H1 (cell line): ENCODE results near the gene PRPH2. TPM values are rescaled to one million over a fixed set of nuclear protein-coding genes. Genes with fewer than 3 reads are reported as not detected.

ENCODE experiments used
- CTCF ChIA-PET: fragments of 300-600 bp; sonication (Branson Sonifier 250); formaldehyde crosslinking; loops from one replicate; lab custom pipeline; 2021; ENCODE audit not compliant: partially characterized antibody; lab: Charles Lee
- POLR2A ChIA-PET: fragments of 300-600 bp; sonication (Branson Sonifier 250); formaldehyde crosslinking; loops from one replicate; lab custom pipeline; 2021; ENCODE audit warnings: inconsistent platforms; ENCODE audit not compliant: partially characterized antibody; lab: Charles Lee
- DNase-seq, 2 experiments: peaks; one replicate each; pipeline versions ENCODE4 v3.0.0 to v3.0.0-alpha.2; 2010 to 2022; ENCODE audit warnings: low spot score in 2 of 2, low read depth in 1 of 2, mixed read lengths in 1 of 2
- FAIRE-seq: peaks from 2 replicates; lab custom pipeline; 2011; peaks lifted over from hg19 to GRCh38; lab: Jason Lieb, UNC
- H2AFZ ChIP-seq: 2 replicates; pipeline ENCODE4 v1.8.1; 2012; ENCODE audit warnings: low read length, inconsistent platforms
- H2AK5ac ChIP-seq: 2 replicates; pipeline ENCODE4 v1.6.1; 2013; ENCODE audit warnings: low read depth, low read length
- H2BK120ac ChIP-seq: replicated peaks from 2 replicates; pipeline ENCODE3; 2013; ENCODE audit warnings: low read depth, low read length, inconsistent platforms
- H2BK12ac ChIP-seq: 2 replicates; pipeline ENCODE4 v1.6.1; 2013; ENCODE audit warnings: low read depth, low read length
- H2BK15ac ChIP-seq: 2 replicates; pipeline ENCODE4 v1.6.1; 2013; ENCODE audit warnings: low read length
- H2BK20ac ChIP-seq: 2 replicates; pipeline ENCODE4 v1.6.1; 2013; ENCODE audit warnings: low read length
- H2BK5ac ChIP-seq: 2 replicates; pipeline ENCODE4 v1.6.1; 2013; ENCODE audit warnings: low read depth, low read length
- H3K14ac ChIP-seq: 2 replicates; pipeline ENCODE4 v1.6.1; 2013; ENCODE audit warnings: inconsistent platforms; ENCODE audit not compliant: insufficient read length
- H3K18ac ChIP-seq: 2 replicates; pipeline ENCODE4 v1.6.1; 2013; ENCODE audit warnings: low read length; ENCODE audit errors: extremely low read depth
- H3K23ac ChIP-seq: 2 replicates; pipeline ENCODE4 v1.6.1; 2013; ENCODE audit warnings: inconsistent platforms; ENCODE audit not compliant: insufficient read length
- H3K23me2 ChIP-seq: 2 replicates; pipeline ENCODE4 v1.6.1; 2013; ENCODE audit warnings: low read depth, low read length
- H3K27ac ChIP-seq: 2 replicates; pipeline ENCODE4 v1.6.1; 2011; ENCODE audit warnings: low read depth, low read length, inconsistent platforms
- H3K27me3 ChIP-seq, 4 experiments: replicated peaks in 1 of 4; 1 replicate in 1 of 4; 2 replicates in 3 of 4; pipeline versions ENCODE4 v1.6.1 to v1.8.1; 2011 to 2013; ENCODE audit warnings: low read length in 3 of 4, mild to moderate bottlenecking in 3 of 4, inconsistent platforms in 2 of 4, mixed read lengths in 2 of 4, moderate library complexity in 1 of 4; ENCODE audit not compliant: control insufficient read depth in 3 of 4, insufficient read depth in 3 of 4; ENCODE audit errors: extremely low read depth in 1 of 4
- H3K36me3 ChIP-seq, 4 experiments: 2 replicates each; pipeline versions ENCODE4 v1.6.1 to v1.8.1; 2011 to 2013; ENCODE audit warnings: mild to moderate bottlenecking in 4 of 4, low read length in 3 of 4, moderate library complexity in 2 of 4, control low read depth in 1 of 4, inconsistent platforms in 1 of 4; ENCODE audit not compliant: insufficient read depth in 4 of 4, control insufficient read depth in 2 of 4
- H3K4ac ChIP-seq: replicated peaks from 2 replicates; pipeline ENCODE3; 2013; ENCODE audit warnings: low read length, low read depth, mixed read lengths, inconsistent platforms; ENCODE audit not compliant: insufficient read length
- H3K4me1 ChIP-seq, 4 experiments: replicated peaks in 1 of 4; 1 replicate in 1 of 4; 2 replicates in 3 of 4; pipeline versions ENCODE4 v1.6.1 to v1.8.1; 2011 to 2013; ENCODE audit warnings: low read length in 3 of 4, inconsistent platforms in 2 of 4, mixed read lengths in 1 of 4; ENCODE audit not compliant: insufficient read depth in 4 of 4, control insufficient read depth in 3 of 4
- H3K4me2 ChIP-seq, 2 experiments: 2 replicates each; pipeline versions ENCODE4 v1.6.1 to v1.8.1; 2011 to 2013; ENCODE audit warnings: low read depth in 2 of 2, low read length in 2 of 2, control low read depth in 1 of 2, inconsistent platforms in 1 of 2, mild to moderate bottlenecking in 1 of 2; ENCODE audit not compliant: insufficient read depth in 1 of 2
- H3K4me3 ChIP-seq, 4 experiments: fragments of 200-600, 300-600 bp in 1 of 4; sonication (generic), shearing (Covaris generic), sonication (Bioruptor Twin) in 1 of 4; 2 replicates each; pipeline versions ENCODE4 v1.5.1 to v1.8.1; 2011 to 2016; ENCODE audit warnings: low read length in 4 of 4, low read depth in 3 of 4, control low read depth in 2 of 4, inconsistent platforms in 2 of 4, mild to moderate bottlenecking in 2 of 4, mixed read lengths in 1 of 4, moderate library complexity in 1 of 4; ENCODE audit not compliant: insufficient read depth in 2 of 4; ENCODE audit errors: extremely low read depth in 1 of 4
- H3K56ac ChIP-seq: replicated peaks from 2 replicates; pipeline ENCODE3; 2013; ENCODE audit warnings: low read depth, mild to moderate bottlenecking, mixed read lengths, low read length, inconsistent platforms; ENCODE audit not compliant: insufficient read length
- H3K79me1 ChIP-seq: 2 replicates; pipeline ENCODE4 v1.6.1; 2013; ENCODE audit warnings: low read depth, low read length, control low read depth
- H3K79me2 ChIP-seq, 2 experiments: 2 replicates each; pipeline versions ENCODE4 v1.6.1 to v1.8.1; 2012 to 2013; ENCODE audit warnings: low read length in 2 of 2, mild to moderate bottlenecking in 2 of 2, inconsistent platforms in 1 of 2; ENCODE audit not compliant: insufficient read depth in 2 of 2, control insufficient read depth in 1 of 2
- H3K9ac ChIP-seq, 4 experiments: replicated peaks in 1 of 4; 1 replicate in 1 of 4; 2 replicates in 3 of 4; pipeline versions ENCODE4 v1.6.1 to v1.8.1; 2011 to 2013; ENCODE audit warnings: low read depth in 3 of 4, low read length in 3 of 4, control low read depth in 2 of 4, mild to moderate bottlenecking in 2 of 4, moderate library complexity in 2 of 4, inconsistent platforms in 1 of 4; ENCODE audit errors: extremely low read depth in 1 of 4
- H3K9me3 ChIP-seq, 2 experiments: 2 replicates each; pipeline versions ENCODE4 v1.6.1 to v1.8.1; 2012 to 2013; ENCODE audit warnings: mild to moderate bottlenecking in 2 of 2, moderate library complexity in 2 of 2, control low read depth in 1 of 2, inconsistent platforms in 1 of 2, low read depth in 1 of 2, low read length in 1 of 2, mixed read lengths in 1 of 2; ENCODE audit not compliant: insufficient read depth in 2 of 2
- H4K20me1 ChIP-seq, 2 experiments: replicated peaks in 1 of 2; 2 replicates each; pipeline versions ENCODE3 to v1.8.1; 2011 to 2013; ENCODE audit warnings: inconsistent platforms in 2 of 2, low read length in 2 of 2, mild to moderate bottlenecking in 1 of 2; ENCODE audit not compliant: insufficient read depth in 2 of 2, control insufficient read depth in 1 of 2
- H4K5ac ChIP-seq: 2 replicates; pipeline ENCODE4 v1.6.1; 2013; ENCODE audit warnings: low read length, low read depth, mixed read lengths, inconsistent platforms; ENCODE audit not compliant: insufficient read length
- H4K8ac ChIP-seq: 2 replicates; pipeline ENCODE4 v1.8.0; 2013; ENCODE audit warnings: mild to moderate bottlenecking, moderate library complexity, low read length, inconsistent platforms; ENCODE audit not compliant: insufficient read depth; ENCODE audit errors: extremely low read depth
- H4K91ac ChIP-seq: replicated peaks from 2 replicates; pipeline ENCODE3; 2013; ENCODE audit warnings: low read length, mixed read lengths, inconsistent platforms; ENCODE audit not compliant: insufficient read length
- WGBS, 2 experiments: shearing (Covaris generic) in 1 of 2; methylation state at CpG; one replicate each; pipeline versions ENCODE4 v1.1.6 to v1.1.7; 2013 to 2015; ENCODE audit warnings: low lambda C conversion rate in 2 of 2, mixed read lengths in 2 of 2, inconsistent platforms in 1 of 2, low coverage in 1 of 2, missing lambda C conversion rate in 1 of 2; ENCODE audit not compliant: insufficient replicate concordance in 2 of 2, insufficient coverage in 1 of 2, insufficient read length in 1 of 2; ENCODE audit errors: extremely low coverage in 1 of 2, missing lambda C conversion rate in 1 of 2; 5-methylcytosine and 5-hydroxymethylcytosine counted together
- polyA plus RNA-seq, 7 experiments: library from polyadenylated mRNA; depleted of rRNA in 3 of 7; stranded (reverse) in 5 of 7; unstranded in 2 of 7; fragments of >200 nt in 5 of 7; fragments of 200-250 nt in 2 of 7; gene quantifications; 1 replicate in 5 of 7; 2 replicates in 1 of 7; 4 replicates in 1 of 7; pipeline versions ENCODE4 v1.2.1 to v1.2.3, GENCODE V29; 2011 to 2013; ENCODE audit warnings: missing spikeins in 2 of 7, mixed read lengths in 2 of 7
- total RNA-seq: library from RNA; stranded (reverse); fragmentation: NEBNext Ultra II Directional; extraction: Animal tissue kit (Norgen Biotek cat#: 25700); gene quantifications from 2 replicates; pipeline ENCODE4 v1.2.1, GENCODE V29; 2021

Gene PRPH2
- total and polyA plus RNA-seq, 2 of the 8 experiments (the other 6 are each of a cell fraction or from before 2014, with no cell fraction given), result 0.23 to 0.65 TPM

DNA sequence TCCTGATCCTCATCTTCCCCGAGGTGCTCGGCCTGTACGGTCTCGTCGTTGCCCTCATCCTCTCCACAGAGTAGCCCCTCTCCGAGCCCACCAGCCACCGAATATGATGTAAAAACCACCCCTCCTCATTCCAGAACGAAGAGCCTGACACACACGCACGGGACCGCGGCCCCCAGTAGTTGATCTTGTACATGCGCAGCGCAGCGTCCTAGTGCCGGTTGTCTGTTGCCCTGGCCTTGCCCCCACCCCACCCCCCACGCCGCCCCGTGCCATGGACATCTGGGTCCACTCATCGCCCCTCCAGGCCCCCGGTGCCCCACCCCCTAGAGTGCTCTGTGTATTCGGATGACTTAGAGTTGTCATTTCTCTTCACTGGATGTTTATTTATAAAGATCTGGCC lies 5.2 kb upstream of the PRPH2 start:
- WGBS, 2 experiments, result 94% methylated on average over 16 of the region's 22 CpGs; no CpG with 5 or more reads in 1 of the 2 experiments
- Histone ChIP-seq H3K4me3 (no peak overlapping the region), H3K79me1 (no peaks in the 10 kb centered on the region), H3K4ac (no peak overlapping the region), H3K56ac (no peak overlapping the region), H2BK12ac (no peak overlapping the region), H4K91ac (no peak overlapping the region), H3K27me3 (no peaks in the 10 kb centered on the region), H2AK5ac (no peak overlapping the region), H3K9me3 (no peaks in the 10 kb centered on the region), H4K5ac (no peak overlapping the region), H4K20me1 (no peaks in the 10 kb centered on the region), H3K36me3 (no peaks in the 10 kb centered on the region), H3K79me2 (no peaks in the 10 kb centered on the region), H3K4me1 (no peaks in the 10 kb centered on the region), H2BK5ac (no peak overlapping the region), H3K14ac (no peak overlapping the region), H3K4me2 (no peak overlapping the region), H2AFZ (no peak overlapping the region), H3K23me2 (no peaks in the 10 kb centered on the region), H2BK20ac (no peak overlapping the region), H2BK15ac (no peak overlapping the region), H2BK120ac (no peak overlapping the region), H3K9ac (no peak overlapping the region), H3K23ac (no peak overlapping the region), H3K27ac (no peak overlapping the region), H3K18ac (no peak overlapping the region), H4K8ac (no peak overlapping the region)
- DNase-seq (no peak), FAIRE-seq (no peak)
- ChIA-PET POLR2A (interaction anchor here (0.6 to 2.4 kb wide), 5 partner anchors 17 to 164 kb away, joined by 3 to 9 read pairs (median 4); no protein-coding TSS in a partner anchor), CTCF (interaction anchor here (0.5 to 7.5 kb wide), 15 partner anchors 9 to 150 kb away, joined by 3 to 87 read pairs (median 7); partner anchors contain the start of gene RPL7L1)
